Skeletal muscle tissue (tissue), 4 donors: ENCODE results near the gene RHOD. TPM values are rescaled to one million over a fixed set of nuclear protein-coding genes. Genes with fewer than 3 reads are reported as not detected.

Experiments
- H3K27ac ChIP-seq: one replicate; pipeline ENCODE4 v1.7.0; 2013; ENCODE audit warnings: mild to moderate bottlenecking, low read depth, low read length, inconsistent platforms
- H3K27me3 ChIP-seq, 3 donors: one replicate each; pipeline ENCODE4 v1.7.0; 2013; ENCODE audit warnings: low read length in 3 of 3; ENCODE audit not compliant: control insufficient read depth in 3 of 3, insufficient read depth in 3 of 3
- H3K36me3 ChIP-seq, 3 donors: one replicate each; pipeline ENCODE4 v1.7.0; 2013; ENCODE audit warnings: low read length in 3 of 3; ENCODE audit not compliant: control insufficient read depth in 3 of 3, insufficient read depth in 3 of 3
- H3K4me1 ChIP-seq, 3 donors: one replicate each; pipeline ENCODE4 v1.7.0; 2013; ENCODE audit warnings: low read length in 3 of 3, mild to moderate bottlenecking in 3 of 3; ENCODE audit not compliant: control insufficient read depth in 3 of 3, insufficient read depth in 3 of 3
- H3K4me3 ChIP-seq, 3 donors: one replicate each; pipeline ENCODE4 v1.7.0; 2013; ENCODE audit warnings: low read length in 3 of 3
- H3K9ac ChIP-seq, 3 donors: one replicate each; pipeline ENCODE4 v1.7.0; 2013; ENCODE audit warnings: low read length in 3 of 3, mild to moderate bottlenecking in 3 of 3, moderate library complexity in 2 of 3, low read depth in 1 of 3
- H3K9me3 ChIP-seq, 3 donors: one replicate each; pipeline ENCODE4 v1.7.0; 2013; ENCODE audit warnings: low read length in 3 of 3; ENCODE audit not compliant: control insufficient read depth in 3 of 3
- total RNA-seq: library from RNA; depleted of rRNA; stranded (reverse); fragments of >200 nt; gene quantifications from one replicate; pipeline ENCODE4 v1.2.3, GENCODE V29; 2014
- donor health status: Osteomylitis.

Gene RHOD
- 7.8 TPM for total RNA-seq

DNA sequence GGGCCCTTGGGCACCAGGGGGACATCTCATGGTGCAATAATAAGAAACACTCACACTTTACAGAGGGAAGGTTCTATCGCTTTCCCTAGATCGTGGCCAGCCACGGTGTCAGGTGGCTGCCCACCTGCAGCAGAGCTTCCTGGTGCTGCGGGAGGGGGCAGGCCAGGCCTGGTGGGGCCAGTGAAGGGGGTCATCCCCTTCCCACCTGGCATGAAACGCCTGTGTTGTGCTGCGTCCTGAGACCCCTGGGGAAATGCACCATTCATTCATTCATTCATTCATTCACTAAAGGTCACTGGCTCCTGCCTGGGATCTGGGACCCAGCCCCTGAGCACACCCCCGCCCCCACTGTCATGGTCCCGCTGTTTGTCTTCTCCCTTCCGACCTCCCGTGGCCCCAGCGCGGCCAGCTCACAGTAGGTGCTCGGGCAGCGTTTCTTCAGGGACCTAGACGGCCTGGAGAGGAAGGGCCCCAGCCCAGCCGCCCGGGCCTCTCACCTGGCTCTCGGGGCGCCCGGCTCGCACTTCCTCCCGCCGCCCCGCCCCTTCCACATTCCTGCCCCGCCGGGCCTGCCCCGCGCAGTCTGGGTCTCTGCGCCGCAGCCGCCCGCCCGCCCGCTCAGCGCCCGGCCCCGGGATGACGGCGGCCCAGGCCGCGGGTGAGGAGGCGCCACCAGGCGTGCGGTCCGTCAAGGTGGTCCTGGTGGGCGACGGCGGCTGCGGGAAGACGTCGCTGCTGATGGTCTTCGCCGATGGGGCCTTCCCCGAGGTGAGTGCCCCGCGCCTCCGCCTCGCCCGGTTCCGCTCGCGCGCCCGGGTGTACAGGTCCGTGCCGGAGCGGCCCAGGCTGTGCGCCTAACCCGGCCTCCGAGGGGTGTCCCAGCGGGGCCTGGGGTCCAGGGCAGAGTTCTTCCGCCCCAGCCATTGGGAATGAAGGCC, at the start of gene RHOD:
Gene RHOD, plus strand, starts transcription at position 581 of the 938 bp plus-strand sequence. Its CDS starts 56 bp downstream, at position 637.
- Histone ChIP-seq H3K4me1 (peaks cover 18 to 34% (median 34%) of the 10 kb centered on the region in 3 donors), H3K27me3 (peaks cover 0 to 5% (median 0%) of the 10 kb centered on the region in 3 donors), H3K27ac (peak within 1 kb of the TSS; percentile 33), H3K9ac (peak within 1 kb of the TSS; percentile 51 to 72 (median 66)), H3K36me3 (no peaks in the 10 kb centered on the region), H3K4me3 (peak within 1 kb of the TSS; percentile 59 to 66 (median 64)), H3K9me3 (no peaks in the 10 kb centered on the region)

- Histone ChIP-seq H3K4me1 (no peaks in the 10 kb centered on the region), H3K27ac (no peak overlapping the region), H3K27me3 (no peaks in the 10 kb centered on the region), H3K36me3 (no peaks in the 10 kb centered on the region), H3K9ac (no peak overlapping the region), H3K4me3 (no peak overlapping the region), H3K9me3 (no peaks in the 10 kb centered on the region)
Observed at GRCh38 chr11:67007126-67007525, 49.5 kb upstream of the RHOD start.

DNA sequence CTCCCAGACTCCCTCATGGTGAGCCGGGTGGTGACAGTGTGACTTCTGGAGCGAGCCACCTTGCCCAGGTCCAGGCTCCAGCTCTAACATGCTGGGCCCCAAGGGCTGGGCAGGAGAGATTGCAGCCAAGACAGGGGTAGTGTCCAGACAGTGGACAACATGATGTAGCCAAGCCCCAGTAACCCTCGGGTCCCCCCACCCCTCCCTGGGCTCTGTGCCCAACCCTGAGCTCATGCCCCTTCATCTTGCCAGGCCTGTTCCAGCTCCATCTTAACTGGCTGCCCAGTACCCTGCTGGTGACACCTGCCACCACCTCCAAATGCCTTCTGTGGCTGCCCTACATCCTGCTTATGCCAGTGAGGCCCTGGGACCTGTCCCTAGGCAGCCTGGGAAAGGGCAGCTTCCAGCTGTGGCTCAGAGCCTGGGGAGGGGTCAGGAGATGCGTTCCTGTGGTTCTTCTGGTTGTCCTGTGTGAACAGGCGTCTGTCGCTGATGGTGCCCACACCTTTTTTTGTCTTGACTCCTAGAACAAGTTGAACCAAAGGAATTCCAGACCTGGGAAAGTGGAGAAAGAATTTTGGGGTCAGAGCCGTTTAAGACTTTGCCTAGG, 46.2 kb upstream of the RHOD start:
- H3K9ac ChIP-seq, result no peak overlapping the region
- peaks cover 0 to 3% (median 0%) of the 10 kb centered on the region in 3 donors for H3K27me3 ChIP-seq
- H3K36me3 ChIP-seq, result no peaks in the 10 kb centered on the region
- H3K4me1 ChIP-seq, result no peaks in the 10 kb centered on the region
- H3K9me3 ChIP-seq, result no peaks in the 10 kb centered on the region
- H3K4me3 ChIP-seq, result no peak overlapping the region
- no peak overlapping the region for H3K27ac ChIP-seq

DNA sequence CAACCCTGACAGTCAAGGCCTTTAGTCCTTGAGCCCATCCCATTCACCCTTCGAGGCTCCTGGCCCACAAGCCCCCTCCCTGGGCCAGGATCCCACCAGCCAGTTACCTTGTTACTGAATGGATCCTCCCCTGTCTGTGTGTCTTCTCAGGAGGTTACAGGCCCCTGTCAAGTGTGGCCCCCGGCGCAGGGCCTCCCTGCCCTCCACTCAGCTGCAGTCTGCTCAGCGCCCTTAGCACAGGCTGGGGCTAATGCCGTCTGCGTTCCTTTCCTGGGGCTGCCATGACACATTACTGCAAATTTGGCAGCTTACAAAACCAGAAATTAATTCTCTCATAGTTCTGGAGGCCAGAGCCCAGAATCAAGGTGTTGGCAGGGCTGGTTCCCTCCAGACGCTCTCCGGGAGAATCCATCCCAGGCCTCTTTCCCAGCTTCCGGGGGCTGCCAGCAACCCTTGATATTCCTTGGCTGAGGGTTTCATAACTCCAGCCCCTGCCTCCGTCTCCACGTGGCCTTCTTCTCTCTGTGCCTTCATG, 43.1 kb upstream of the RHOD start:
- Histone ChIP-seq H3K27ac (no peak overlapping the region), H3K9me3 (no peaks in the 10 kb centered on the region), H3K36me3 (no peaks in the 10 kb centered on the region), H3K4me1 (no peaks in the 10 kb centered on the region), H3K4me3 (no peak overlapping the region), H3K9ac (no peak overlapping the region), H3K27me3 (peaks cover 0 to 3% (median 0%) of the 10 kb centered on the region in 3 donors)

- H3K27me3 ChIP-seq, result peaks cover 0 to 3% (median 0%) of the 10 kb centered on the region in 3 donors
- H3K4me1 ChIP-seq, result no peaks in the 10 kb centered on the region
- no peak overlapping the region for H3K4me3 ChIP-seq
- no peak overlapping the region for H3K9ac ChIP-seq
- no peaks in the 10 kb centered on the region for H3K9me3 ChIP-seq
- H3K27ac ChIP-seq, result no peak overlapping the region
- no peaks in the 10 kb centered on the region for H3K36me3 ChIP-seq
Observed at GRCh38 chr11:67014343-67014742, 42.3 kb upstream of the RHOD start.

- Histone ChIP-seq H3K9ac (no peak overlapping the region), H3K27me3 (peaks cover 0 to 3% (median 0%) of the 10 kb centered on the region in 3 donors), H3K9me3 (no peaks in the 10 kb centered on the region), H3K4me3 (no peak overlapping the region), H3K36me3 (no peaks in the 10 kb centered on the region), H3K4me1 (no peaks in the 10 kb centered on the region), H3K27ac (no peak overlapping the region)
Observed at GRCh38 chr11:67015048-67015447, 41.6 kb upstream of the RHOD start.

- no peaks in the 10 kb centered on the region for H3K4me1 ChIP-seq
- no peak overlapping the region for H3K4me3 ChIP-seq
- no peak overlapping the region for H3K9ac ChIP-seq
- H3K36me3 ChIP-seq, result no peaks in the 10 kb centered on the region
- peaks cover 0 to 3% (median 0%) of the 10 kb centered on the region in 3 donors for H3K27me3 ChIP-seq
- no peak overlapping the region for H3K27ac ChIP-seq
- H3K9me3 ChIP-seq, result no peaks in the 10 kb centered on the region
Observed at GRCh38 chr11:67016550-67016949, 40.1 kb upstream of the RHOD start.

DNA sequence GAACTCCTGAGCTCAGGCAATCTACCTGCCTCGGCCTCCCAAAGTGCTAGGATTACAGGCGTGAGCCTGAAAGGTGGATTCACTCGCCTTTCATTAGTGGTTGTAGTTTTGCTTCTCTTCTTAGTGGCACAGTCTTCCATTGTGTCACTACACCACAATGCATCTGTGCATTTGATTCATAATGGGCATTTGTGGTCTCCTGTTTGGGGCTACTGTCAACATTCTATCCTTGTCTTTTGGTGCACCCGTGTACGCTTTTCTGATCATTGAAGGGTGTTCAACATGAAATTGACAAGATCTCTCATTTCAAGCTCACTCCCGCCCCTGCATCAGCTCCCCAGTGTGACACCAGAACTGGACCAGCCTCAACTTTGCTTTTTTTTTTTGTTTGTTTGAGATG, 35.7 kb upstream of the RHOD start:
- H3K4me1 ChIP-seq, result peaks cover 0 to 12% (median 11%) of the 10 kb centered on the region in 3 donors
- no peaks in the 10 kb centered on the region for H3K36me3 ChIP-seq
- H3K27me3 ChIP-seq, result peaks cover 23 to 26% (median 24%) of the 10 kb centered on the region in 3 donors
- no peaks in the 10 kb centered on the region for H3K9me3 ChIP-seq
- H3K4me3 ChIP-seq, result no peak overlapping the region
- no peak overlapping the region for H3K9ac ChIP-seq
- no peak overlapping the region for H3K27ac ChIP-seq

GRCh38 chr11:67022341-67022933, 34.2 kb upstream of the RHOD start:
- H3K4me3 ChIP-seq, result peak overlapping the region; percentile 48 to 70 (median 57)
- no peaks in the 10 kb centered on the region for H3K9me3 ChIP-seq
- H3K36me3 ChIP-seq, result no peaks in the 10 kb centered on the region
- H3K27me3 ChIP-seq, result peaks cover 23 to 26% (median 24%) of the 10 kb centered on the region in 3 donors
- no peak overlapping the region for H3K27ac ChIP-seq
- H3K9ac ChIP-seq, result peak overlapping the region in 1 of 3 donors; percentile 45
- H3K4me1 ChIP-seq, result peaks cover 0 to 12% (median 11%) of the 10 kb centered on the region in 3 donors
